SK-N-SH treated with all-trans-retinoic acid at 6 μM for 48 hours (cell line): ENCODE results near the gene SASH1.

Experiments used
- ATAC-seq: fragments of 200-7000 bp; cut with Tn5 transposase; 3 replicates; pipeline ENCODE4 v1.9.1; 2020; ENCODE audit warnings: mild to moderate bottlenecking, moderate library complexity
- ARNTL ChIP-seq: fragments of 450-650 bp; formaldehyde crosslinking; IDR thresholded peaks from 2 replicates; pipeline ENCODE4 v1.5.0; 2020; ENCODE audit warnings: low read depth, mild to moderate bottlenecking, moderate library complexity, borderline replicate concordance
- CSDC2 ChIP-seq: fragments of 250-450 bp; sonication (Bioruptor Pico); IDR thresholded peaks from 2 replicates; pipeline ENCODE4 v1.5.0; 2020; ENCODE audit warnings: mild to moderate bottlenecking, moderate library complexity
- ESRRG ChIP-seq: fragments of 250-450 bp; sonication (Bioruptor Pico); IDR thresholded peaks from 2 replicates; pipeline ENCODE4 v1.6.1; 2021; ENCODE audit warnings: mild to moderate bottlenecking
- GLIS3 ChIP-seq: fragments of 250-450 bp; sonication (Bioruptor Pico); IDR thresholded peaks from 2 replicates; pipeline ENCODE4 v1.5.0; 2020; ENCODE audit warnings: mild to moderate bottlenecking, moderate library complexity
- ISL1 ChIP-seq: fragments of 250-450 bp; sonication (Bioruptor Pico); IDR thresholded peaks from 2 replicates; pipeline ENCODE4 v2.1.2; 2022; ENCODE audit warnings: mild to moderate bottlenecking, moderate library complexity
- OSR1 ChIP-seq: fragments of 250-450 bp; sonication (Bioruptor Pico); IDR thresholded peaks from 2 replicates; pipeline ENCODE4 v1.8.0; 2022; ENCODE audit warnings: moderate library complexity, mild to moderate bottlenecking, inconsistent platforms
- SNAI2 ChIP-seq: fragments of 250-450 bp; sonication (Bioruptor Pico); IDR thresholded peaks from 2 replicates; pipeline ENCODE4 v1.5.0; 2020; ENCODE audit warnings: mild to moderate bottlenecking, moderate library complexity
- TOX ChIP-seq: fragments of 250-450 bp; sonication (Bioruptor Pico); IDR thresholded peaks from 2 replicates; pipeline ENCODE4 v1.8.0; 2021; ENCODE audit warnings: mild to moderate bottlenecking, moderate library complexity, borderline replicate concordance
- ZC3H10 ChIP-seq: fragments of 250-450 bp; sonication (Bioruptor Pico); IDR thresholded peaks from 2 replicates; pipeline ENCODE4 v1.5.1; 2021; ENCODE audit warnings: mild to moderate bottlenecking, moderate library complexity
- ZFP3 ChIP-seq: fragments of 250-450 bp; sonication (Bioruptor Pico); IDR thresholded peaks from 2 replicates; pipeline ENCODE4 v1.5.0; 2020; ENCODE audit warnings: mild to moderate bottlenecking, moderate library complexity
- ZFP30 ChIP-seq: fragments of 450-650 bp; formaldehyde crosslinking; IDR thresholded peaks from 2 replicates; pipeline ENCODE4 v1.5.0; 2022; ENCODE audit warnings: mild to moderate bottlenecking, moderate library complexity
- ZNF565 ChIP-seq: fragments of 450-650 bp; formaldehyde crosslinking; conservative IDR thresholded peaks from 2 replicates; pipeline ENCODE4 v1.5.0; 2020; ENCODE audit warnings: low read depth, mild to moderate bottlenecking, moderate library complexity
- ZNF70 ChIP-seq: fragments of 450-650 bp; formaldehyde crosslinking; IDR thresholded peaks from 2 replicates; pipeline ENCODE4 v1.5.0; 2020; ENCODE audit warnings: mild to moderate bottlenecking, moderate library complexity
- ZNF8 ChIP-seq: fragments of 450-650 bp; formaldehyde crosslinking; IDR thresholded peaks from 2 replicates; pipeline ENCODE4 v1.5.0; 2020; ENCODE audit warnings: mild to moderate bottlenecking, moderate library complexity
- TF ChIP-seq, protein P1 (sequence below): fragments of 250-450 bp; sonication (Bioruptor Pico); IDR thresholded peaks from 2 replicates; pipeline ENCODE4 v1.5.0; 2020; ENCODE audit warnings: mild to moderate bottlenecking, moderate library complexity
- TF ChIP-seq, protein P2 (sequence below): fragments of 250-450 bp; sonication (Bioruptor Pico); IDR thresholded peaks from 2 replicates; pipeline ENCODE4 v1.8.0; 2020; ENCODE audit warnings: mild to moderate bottlenecking, moderate library complexity, borderline replicate concordance
- TF ChIP-seq, protein P3 (sequence below): fragments of 250-450 bp; sonication (Bioruptor Pico); IDR thresholded peaks from 2 replicates; pipeline ENCODE4 v1.5.1; 2021; ENCODE audit warnings: mild to moderate bottlenecking, moderate library complexity
- TF ChIP-seq, protein P4 (sequence below): fragments of 250-450 bp; sonication (Bioruptor Pico); IDR thresholded peaks from 2 replicates; pipeline ENCODE4 v1.8.0; 2021; ENCODE audit warnings: low read depth, mild to moderate bottlenecking, moderate library complexity, borderline replicate concordance
- TF ChIP-seq, protein P5 (sequence below): fragments of 250-450 bp; sonication (Bioruptor Pico); IDR thresholded peaks from 2 replicates; pipeline ENCODE4 v1.5.1; 2020; ENCODE audit warnings: low read depth, mild to moderate bottlenecking, moderate library complexity

SASH1 gene

DNA sequence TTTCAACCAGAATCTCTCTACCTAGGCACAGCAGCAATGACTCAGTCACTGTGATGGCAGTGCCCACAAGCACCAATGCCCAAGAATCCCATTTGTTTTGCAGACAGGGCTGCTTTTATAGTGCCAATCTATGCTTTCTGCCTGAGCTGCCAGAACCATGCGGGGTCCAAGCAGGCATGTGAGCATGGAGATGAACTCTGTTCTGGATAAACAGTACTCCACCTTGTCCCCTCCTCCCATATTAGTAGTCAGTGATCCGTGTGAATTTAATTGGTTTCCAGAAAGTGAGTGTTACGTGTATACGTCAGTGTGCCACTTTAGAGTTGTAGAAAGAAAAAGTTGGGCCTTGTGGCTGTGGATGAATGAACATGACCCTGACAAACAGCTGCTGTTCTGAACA, 79.4 kb downstream of the SASH1 start (continued):
- TF ChIP-seq, protein P1, sequence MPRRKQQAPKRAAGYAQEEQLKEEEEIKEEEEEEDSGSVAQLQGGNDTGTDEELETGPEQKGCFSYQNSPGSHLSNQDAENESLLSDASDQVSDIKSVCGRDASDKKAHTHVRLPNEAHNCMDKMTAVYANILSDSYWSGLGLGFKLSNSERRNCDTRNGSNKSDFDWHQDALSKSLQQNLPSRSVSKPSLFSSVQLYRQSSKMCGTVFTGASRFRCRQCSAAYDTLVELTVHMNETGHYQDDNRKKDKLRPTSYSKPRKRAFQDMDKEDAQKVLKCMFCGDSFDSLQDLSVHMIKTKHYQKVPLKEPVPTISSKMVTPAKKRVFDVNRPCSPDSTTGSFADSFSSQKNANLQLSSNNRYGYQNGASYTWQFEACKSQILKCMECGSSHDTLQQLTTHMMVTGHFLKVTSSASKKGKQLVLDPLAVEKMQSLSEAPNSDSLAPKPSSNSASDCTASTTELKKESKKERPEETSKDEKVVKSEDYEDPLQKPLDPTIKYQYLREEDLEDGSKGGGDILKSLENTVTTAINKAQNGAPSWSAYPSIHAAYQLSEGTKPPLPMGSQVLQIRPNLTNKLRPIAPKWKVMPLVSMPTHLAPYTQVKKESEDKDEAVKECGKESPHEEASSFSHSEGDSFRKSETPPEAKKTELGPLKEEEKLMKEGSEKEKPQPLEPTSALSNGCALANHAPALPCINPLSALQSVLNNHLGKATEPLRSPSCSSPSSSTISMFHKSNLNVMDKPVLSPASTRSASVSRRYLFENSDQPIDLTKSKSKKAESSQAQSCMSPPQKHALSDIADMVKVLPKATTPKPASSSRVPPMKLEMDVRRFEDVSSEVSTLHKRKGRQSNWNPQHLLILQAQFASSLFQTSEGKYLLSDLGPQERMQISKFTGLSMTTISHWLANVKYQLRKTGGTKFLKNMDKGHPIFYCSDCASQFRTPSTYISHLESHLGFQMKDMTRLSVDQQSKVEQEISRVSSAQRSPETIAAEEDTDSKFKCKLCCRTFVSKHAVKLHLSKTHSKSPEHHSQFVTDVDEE: no peak
- TF ChIP-seq ARNTL (no peak), ISL1 (CRISPR knock-in tag) (no peak), ZFP30 (CRISPR knock-in tag) (no peak), ZNF8 (no peak)

DNA sequence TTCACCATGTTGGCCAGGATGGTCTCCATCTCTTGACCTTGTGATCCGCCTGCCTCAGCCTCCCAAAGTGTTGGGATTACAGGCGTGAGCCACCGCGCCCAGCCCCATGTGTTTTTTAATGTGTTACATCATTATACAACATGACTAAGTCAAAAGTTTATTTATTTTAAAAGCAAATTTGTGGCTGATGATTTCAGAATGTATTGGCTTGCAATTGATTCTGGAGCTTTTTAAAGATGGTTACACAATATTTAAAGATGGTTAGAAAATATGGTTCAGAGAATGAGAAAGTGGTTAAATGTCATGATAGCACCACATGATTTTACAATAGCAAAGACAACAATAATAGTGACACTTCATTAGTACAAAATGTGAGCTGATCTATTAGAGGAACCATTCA, 80.5 kb downstream of the SASH1 start:
- no peak for ATAC-seq
- TF ChIP-seq ISL1 (CRISPR knock-in tag) (no peak), ESRRG (no peak), TOX (no peak), ARNTL (no peak), ZFP3 (CRISPR knock-in tag) (no peak), ZNF70 (no peak), CSDC2 (CRISPR knock-in tag) (no peak)

DNA sequence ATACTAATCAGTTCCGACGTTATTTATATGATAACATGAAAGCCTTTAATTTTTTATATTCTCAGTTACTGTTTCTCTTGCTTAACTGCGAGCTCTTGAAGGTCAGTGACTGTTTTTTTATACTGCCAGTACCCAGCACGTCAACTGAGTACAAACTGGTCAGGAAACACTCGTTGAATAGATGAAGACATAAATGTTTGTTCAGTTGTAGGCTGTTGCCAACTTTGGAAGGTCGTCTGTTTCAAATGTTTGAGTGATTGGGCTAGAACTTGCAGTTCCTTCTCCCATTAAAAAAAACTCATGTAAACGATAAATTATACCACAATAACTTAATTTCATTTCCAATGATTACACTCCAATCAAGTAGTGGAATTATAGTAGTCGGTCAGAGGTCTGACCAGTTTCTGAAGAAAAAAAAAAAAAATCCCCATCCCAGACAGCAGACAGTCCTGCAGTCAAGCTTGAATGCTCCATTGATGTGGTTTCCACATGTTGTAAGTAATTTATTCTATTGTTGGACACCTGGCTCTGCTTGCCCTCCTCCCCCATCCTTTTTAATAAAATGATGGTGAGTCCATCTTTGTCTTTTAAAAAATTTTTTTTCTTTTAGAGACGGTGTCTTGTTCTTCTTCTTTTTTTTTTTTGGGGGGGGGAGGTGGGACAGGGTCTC, 81.1 kb downstream of the SASH1 start:
- no peak for TF ChIP-seq ZNF565 (CRISPR knock-in tag)
- no peak for TF ChIP-seq ESRRG
- TF ChIP-seq CSDC2 (CRISPR knock-in tag): no peak
- no peak for TF ChIP-seq ZNF8
- TF ChIP-seq ISL1 (CRISPR knock-in tag): no peak
- no peak for TF ChIP-seq ARNTL
- TF ChIP-seq, protein P2, sequence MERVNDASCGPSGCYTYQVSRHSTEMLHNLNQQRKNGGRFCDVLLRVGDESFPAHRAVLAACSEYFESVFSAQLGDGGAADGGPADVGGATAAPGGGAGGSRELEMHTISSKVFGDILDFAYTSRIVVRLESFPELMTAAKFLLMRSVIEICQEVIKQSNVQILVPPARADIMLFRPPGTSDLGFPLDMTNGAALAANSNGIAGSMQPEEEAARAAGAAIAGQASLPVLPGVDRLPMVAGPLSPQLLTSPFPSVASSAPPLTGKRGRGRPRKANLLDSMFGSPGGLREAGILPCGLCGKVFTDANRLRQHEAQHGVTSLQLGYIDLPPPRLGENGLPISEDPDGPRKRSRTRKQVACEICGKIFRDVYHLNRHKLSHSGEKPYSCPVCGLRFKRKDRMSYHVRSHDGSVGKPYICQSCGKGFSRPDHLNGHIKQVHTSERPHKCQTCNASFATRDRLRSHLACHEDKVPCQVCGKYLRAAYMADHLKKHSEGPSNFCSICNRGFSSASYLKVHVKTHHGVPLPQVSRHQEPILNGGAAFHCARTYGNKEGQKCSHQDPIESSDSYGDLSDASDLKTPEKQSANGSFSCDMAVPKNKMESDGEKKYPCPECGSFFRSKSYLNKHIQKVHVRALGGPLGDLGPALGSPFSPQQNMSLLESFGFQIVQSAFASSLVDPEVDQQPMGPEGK: no peak
- no peak for TF ChIP-seq ZC3H10 (CRISPR knock-in tag)
- TF ChIP-seq, protein P3, sequence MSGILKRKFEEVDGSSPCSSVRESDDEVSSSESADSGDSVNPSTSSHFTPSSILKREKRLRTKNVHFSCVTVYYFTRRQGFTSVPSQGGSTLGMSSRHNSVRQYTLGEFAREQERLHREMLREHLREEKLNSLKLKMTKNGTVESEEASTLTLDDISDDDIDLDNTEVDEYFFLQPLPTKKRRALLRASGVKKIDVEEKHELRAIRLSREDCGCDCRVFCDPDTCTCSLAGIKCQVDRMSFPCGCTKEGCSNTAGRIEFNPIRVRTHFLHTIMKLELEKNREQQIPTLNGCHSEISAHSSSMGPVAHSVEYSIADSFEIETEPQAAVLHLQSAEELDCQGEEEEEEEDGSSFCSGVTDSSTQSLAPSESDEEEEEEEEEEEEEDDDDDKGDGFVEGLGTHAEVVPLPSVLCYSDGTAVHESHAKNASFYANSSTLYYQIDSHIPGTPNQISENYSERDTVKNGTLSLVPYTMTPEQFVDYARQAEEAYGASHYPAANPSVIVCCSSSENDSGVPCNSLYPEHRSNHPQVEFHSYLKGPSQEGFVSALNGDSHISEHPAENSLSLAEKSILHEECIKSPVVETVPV (CRISPR knock-in tag): no peak
- TF ChIP-seq GLIS3 (CRISPR knock-in tag): no peak
- TF ChIP-seq ZFP30 (CRISPR knock-in tag): no peak
- TF ChIP-seq TOX: no peak
- TF ChIP-seq, protein P4, sequence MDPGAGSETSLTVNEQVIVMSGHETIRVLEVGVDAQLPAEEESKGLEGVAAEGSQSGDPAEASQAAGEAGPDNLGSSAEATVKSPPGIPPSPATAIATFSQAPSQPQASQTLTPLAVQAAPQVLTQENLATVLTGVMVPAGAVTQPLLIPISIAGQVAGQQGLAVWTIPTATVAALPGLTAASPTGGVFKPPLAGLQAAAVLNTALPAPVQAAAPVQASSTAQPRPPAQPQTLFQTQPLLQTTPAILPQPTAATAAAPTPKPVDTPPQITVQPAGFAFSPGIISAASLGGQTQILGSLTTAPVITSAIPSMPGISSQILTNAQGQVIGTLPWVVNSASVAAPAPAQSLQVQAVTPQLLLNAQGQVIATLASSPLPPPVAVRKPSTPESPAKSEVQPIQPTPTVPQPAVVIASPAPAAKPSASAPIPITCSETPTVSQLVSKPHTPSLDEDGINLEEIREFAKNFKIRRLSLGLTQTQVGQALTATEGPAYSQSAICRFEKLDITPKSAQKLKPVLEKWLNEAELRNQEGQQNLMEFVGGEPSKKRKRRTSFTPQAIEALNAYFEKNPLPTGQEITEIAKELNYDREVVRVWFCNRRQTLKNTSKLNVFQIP (CRISPR knock-in tag): no peak
- no peak for TF ChIP-seq OSR1 (CRISPR knock-in tag)
- TF ChIP-seq, protein P5, sequence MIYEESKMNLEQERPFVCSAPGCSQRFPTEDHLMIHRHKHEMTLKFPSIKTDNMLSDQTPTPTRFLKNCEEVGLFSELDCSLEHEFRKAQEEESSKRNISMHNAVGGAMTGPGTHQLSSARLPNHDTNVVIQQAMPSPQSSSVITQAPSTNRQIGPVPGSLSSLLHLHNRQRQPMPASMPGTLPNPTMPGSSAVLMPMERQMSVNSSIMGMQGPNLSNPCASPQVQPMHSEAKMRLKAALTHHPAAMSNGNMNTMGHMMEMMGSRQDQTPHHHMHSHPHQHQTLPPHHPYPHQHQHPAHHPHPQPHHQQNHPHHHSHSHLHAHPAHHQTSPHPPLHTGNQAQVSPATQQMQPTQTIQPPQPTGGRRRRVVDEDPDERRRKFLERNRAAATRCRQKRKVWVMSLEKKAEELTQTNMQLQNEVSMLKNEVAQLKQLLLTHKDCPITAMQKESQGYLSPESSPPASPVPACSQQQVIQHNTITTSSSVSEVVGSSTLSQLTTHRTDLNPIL (CRISPR knock-in tag): no peak
- TF ChIP-seq, protein P1: no peak
- no peak for TF ChIP-seq SNAI2
- ATAC-seq: no peak
